GM23248 (cell line): ENCODE results near the gene PPHLN1. TPM values are rescaled to one million over a fixed set of nuclear protein-coding genes. Genes with fewer than 3 reads are reported as not detected.
A peak's percentile ranks its signal among the peaks of the same experiment; 100 is the strongest.

ENCODE experiments used
- DNase-seq: peaks from one replicate; pipeline ENCODE4 v3.0.0-alpha.2; 2015
- H2AFZ ChIP-seq: fragments of 200-600 bp; sonication (generic); 2 replicates; pipeline ENCODE4 v1.6.1; 2016; ENCODE audit warnings: antibody characterized with exemption
- H3F3A ChIP-seq: fragments of 200-600 bp; sonication (generic); 2 replicates; pipeline ENCODE4 v1.6.1; 2016; ENCODE audit warnings: mild to moderate bottlenecking, antibody characterized with exemption, mixed run types; ENCODE audit not compliant: insufficient read depth
- H3K27ac ChIP-seq: fragments of 200-600 bp; sonication (generic); 2 replicates; pipeline ENCODE4 v1.5.1; 2016; ENCODE audit warnings: mild to moderate bottlenecking
- H3K27me3 ChIP-seq: fragments of 200-600 bp; sonication (generic); replicated peaks from 2 replicates; pipeline ENCODE4 v1.6.1; 2016; ENCODE audit warnings: mild to moderate bottlenecking; ENCODE audit not compliant: insufficient read depth
- H3K36me3 ChIP-seq: fragments of 200-600 bp; sonication (generic); 2 replicates; pipeline ENCODE4 v1.6.1; 2016; ENCODE audit warnings: low read depth, mild to moderate bottlenecking
- H3K4me1 ChIP-seq: fragments of 200-600 bp; sonication (generic); 2 replicates; pipeline ENCODE4 v1.6.1; 2016; ENCODE audit warnings: mild to moderate bottlenecking; ENCODE audit not compliant: insufficient read depth
- H3K4me2 ChIP-seq: fragments of 200-600 bp; sonication (generic); one replicate; pipeline ENCODE4 v1.6.1; 2016; ENCODE audit warnings: mild to moderate bottlenecking; ENCODE audit not compliant: unreplicated experiment
- H3K4me3 ChIP-seq: fragments of 200-600 bp; sonication (generic); 2 replicates; pipeline ENCODE4 v1.5.1; 2016; ENCODE audit warnings: mild to moderate bottlenecking
- H3K79me2 ChIP-seq: fragments of 200-600 bp; sonication (generic); 2 replicates; pipeline ENCODE4 v1.6.1; 2016; ENCODE audit warnings: mild to moderate bottlenecking; ENCODE audit not compliant: insufficient read depth
- H3K9ac ChIP-seq: fragments of 200-600 bp; sonication (generic); 2 replicates; pipeline ENCODE4 v1.6.1; 2016; ENCODE audit warnings: mild to moderate bottlenecking
- H3K9me2 ChIP-seq: fragments of 200-600 bp; sonication (generic); 2 replicates; pipeline ENCODE4 v1.6.1; 2016; ENCODE audit warnings: mixed run types, mild to moderate bottlenecking, moderate library complexity; ENCODE audit not compliant: insufficient read depth
- H3K9me3 ChIP-seq: fragments of 200-600 bp; sonication (generic); one replicate; pipeline ENCODE4 v1.6.1; 2017; ENCODE audit warnings: low read depth
- H4K20me1 ChIP-seq: fragments of 200-600 bp; sonication (generic); 2 replicates; pipeline ENCODE4 v1.6.0; 2016; ENCODE audit not compliant: insufficient read depth
- EZH2 ChIP-seq: fragments of 200-600 bp; sonication (generic); IDR thresholded peaks from 2 replicates; pipeline ENCODE4 v1.6.1; 2018; ENCODE audit warnings: antibody characterized with exemption, mild to moderate bottlenecking; ENCODE audit not compliant: insufficient read depth, poor library complexity, severe bottlenecking
- EZH2phosphoT487 ChIP-seq: fragments of 200-600 bp; sonication (generic); IDR thresholded peaks from 2 replicates; pipeline ENCODE4 v1.6.1; 2018; ENCODE audit warnings: antibody characterized with exemption, moderate library complexity, mild to moderate bottlenecking, low read depth; ENCODE audit not compliant: insufficient read depth
- WGBS, 2 experiments: methylation state at CpG; one replicate each; pipeline ENCODE4 v1.1.6; 2015 to 2017; ENCODE audit warnings: low lambda C conversion rate in 2 of 2, low coverage in 1 of 2; ENCODE audit errors: missing lambda C conversion rate in 2 of 2; 5-methylcytosine and 5-hydroxymethylcytosine counted together
- in situ Hi-C: fragments of 300-500 bp; cut with MboI; formaldehyde crosslinking; loops from 2 replicates; pipeline ENCODE4 v1.15.0; 2020
- polyA plus RNA-seq: library from polyadenylated mRNA; unstranded; fragments of >200 nt; fragmentation: Nextera tagmentation; extraction: Ambion mirVana; gene quantifications from 2 replicates; pipeline ENCODE4 v1.2.1, GENCODE V29; 2016
- total RNA-seq: library from RNA; depleted of rRNA; stranded (reverse); fragments of >200 nt; shearing (Covaris generic); gene quantifications from 2 replicates; pipeline ENCODE4 v1.2.3, GENCODE V29; 2014

Gene PPHLN1
- total and polyA plus RNA-seq, 2 experiments from 2014 or later, result 55.3 to 72.0 TPM

GRCh38 chr12:42394429-42394828 lies 68.5 kb downstream of the PPHLN1 start:
- Histone ChIP-seq H3K36me3 (0 out of 2 replicates have a peak, but pooled peaks cover 20% of the 10 kb centered on the region), H3K4me3 (no peak overlapping the region), H3K9ac (no peak overlapping the region), H3F3A (no peaks in the 10 kb centered on the region), H3K27ac (no peak overlapping the region), H4K20me1 (no peaks in the 10 kb centered on the region), H3K9me2 (no peaks in the 10 kb centered on the region), H3K9me3 (no peaks in the 10 kb centered on the region), H3K79me2 (no peaks in the 10 kb centered on the region; the same call in 1 of the 2 replicates), H2AFZ (no peak overlapping the region), H3K4me1 (no peaks in the 10 kb centered on the region), H3K4me2 (no peak overlapping the region), H3K27me3 (no peaks in the 10 kb centered on the region)
- no peak for DNase-seq
- TF ChIP-seq EZH2phosphoT487 (no peak), EZH2 (no peak)
- in situ Hi-C loops, result no loop called here
- 95 to 97% methylated on average over 2 of the region's 2 CpGs for WGBS, 2 experiments

DNA sequence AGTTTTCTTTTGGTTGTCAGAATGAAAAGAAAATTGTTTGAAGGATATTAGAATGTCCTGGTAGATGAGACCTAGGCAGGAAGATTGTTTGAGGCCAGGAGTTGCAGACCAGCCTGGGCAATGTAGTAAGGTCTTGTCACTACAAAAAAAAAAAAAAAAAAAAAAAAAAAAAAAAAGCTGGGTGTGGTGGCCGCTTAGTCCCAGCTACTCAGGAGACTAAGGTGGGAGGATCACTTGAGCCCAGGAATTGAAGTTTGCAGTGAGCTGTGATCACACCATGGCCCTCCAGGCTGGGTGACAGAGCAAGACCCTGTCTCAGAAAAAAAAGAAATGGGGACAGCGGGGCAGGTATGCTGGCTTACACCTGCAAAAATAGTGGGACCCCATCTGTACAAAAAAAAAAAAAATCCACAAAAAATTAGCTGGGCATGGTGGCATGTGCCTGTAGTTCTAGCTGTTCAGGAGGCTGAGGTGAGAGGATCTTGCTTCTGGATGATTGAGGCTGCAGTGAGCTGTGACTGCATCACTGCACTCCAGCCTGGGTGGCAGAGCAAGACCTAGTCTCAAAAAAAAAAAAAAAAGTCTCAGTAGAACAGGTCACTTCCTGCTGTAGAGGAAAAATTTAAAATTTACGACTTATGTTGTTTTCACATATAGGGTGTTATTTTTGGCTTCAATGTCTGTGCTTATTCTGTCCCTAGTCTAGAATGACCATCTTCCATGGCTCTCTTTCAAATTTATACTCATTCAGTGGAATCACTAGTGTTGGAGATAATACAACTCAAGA lies 70.7 kb downstream of the PPHLN1 start:
- Histone ChIP-seq H3K9me3 (no peaks in the 10 kb centered on the region), H4K20me1 (no peaks in the 10 kb centered on the region), H3K4me3 (no peak overlapping the region), H3K27ac (no peak overlapping the region), H3K36me3 (peaks cover 24% of the 10 kb centered on the region; the same call in 1 of the 2 replicates), H3F3A (no peaks in the 10 kb centered on the region), H3K9ac (no peak overlapping the region), H3K4me1 (no peaks in the 10 kb centered on the region), H3K9me2 (no peaks in the 10 kb centered on the region), H3K27me3 (no peaks in the 10 kb centered on the region), H3K4me2 (no peak overlapping the region), H3K79me2 (no peaks in the 10 kb centered on the region; the same call in 1 of the 2 replicates), H2AFZ (no peak overlapping the region)
- peak; percentile 4 for DNase-seq
- in situ Hi-C loops, result no loop called here
- no peak for TF ChIP-seq EZH2
- no peak for TF ChIP-seq EZH2phosphoT487
- WGBS, 2 experiments, result 99 to 100% methylated on average over 3 of the region's 3 CpGs

DNA sequence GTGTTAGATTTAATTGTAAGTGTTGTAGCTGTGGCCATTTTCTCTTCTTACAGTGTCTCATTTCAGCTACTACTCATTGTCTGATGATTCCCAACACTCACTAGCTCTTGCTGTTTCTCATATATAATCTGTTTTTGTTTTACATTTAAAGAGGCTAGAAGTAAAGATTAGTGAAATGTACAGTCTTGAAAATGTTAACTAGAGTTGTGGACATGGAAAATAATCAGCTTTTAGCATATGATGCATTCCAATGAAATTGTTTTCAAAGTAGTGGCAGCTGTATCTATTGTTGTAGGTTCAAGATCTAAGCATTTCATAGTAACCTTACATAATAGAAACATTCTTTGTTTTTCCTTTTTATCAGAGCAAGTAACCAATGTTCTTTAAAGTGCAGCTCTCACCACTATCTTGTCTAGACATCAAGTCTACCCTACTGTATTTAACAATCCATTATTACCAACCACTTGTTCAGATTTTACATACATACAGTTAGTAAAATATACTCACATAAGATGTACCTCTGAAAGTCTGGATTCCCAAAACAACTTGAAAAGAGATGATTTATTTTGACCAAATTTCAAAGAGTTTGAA lies 76.9 kb downstream of the PPHLN1 start:
- H3K27ac ChIP-seq, result no peak overlapping the region

GRCh38 chr12:42407306-42407705 lies 81.3 kb downstream of the PPHLN1 start:
- no peak overlapping the region for H3K9ac ChIP-seq
- 95 to 100% methylated on average over 1 of the region's 1 CpG for WGBS, 2 experiments
- peaks cover 4% of the 10 kb centered on the region; the same call in 1 of the 2 replicates for H3K79me2 ChIP-seq
- H3K27me3 ChIP-seq, result no peaks in the 10 kb centered on the region
- no peak overlapping the region for H3K4me2 ChIP-seq
- H3K9me2 ChIP-seq, result no peaks in the 10 kb centered on the region
- no peak overlapping the region for H2AFZ ChIP-seq
- peaks cover 6% of the 10 kb centered on the region; the same call in 1 of the 2 replicates for H3F3A ChIP-seq
- no peak overlapping the region for H3K4me3 ChIP-seq
- no peaks in the 10 kb centered on the region for H3K9me3 ChIP-seq
- TF ChIP-seq EZH2phosphoT487 (no peak), EZH2 (no peak)
- H3K4me1 ChIP-seq, result no peaks in the 10 kb centered on the region
- no peaks in the 10 kb centered on the region for H4K20me1 ChIP-seq
- peaks cover under 1% of the 10 kb centered on the region; the same call in 1 of the 2 replicates for H3K36me3 ChIP-seq
- H3K27ac ChIP-seq, result no peak overlapping the region
- in situ Hi-C loops, result no loop called here
- DNase-seq, result peak; percentile 18

More for the DNA sequence above, 76.9 kb downstream of the PPHLN1 start:
- H3K9me2 ChIP-seq, result no peaks in the 10 kb centered on the region
- H3K4me3 ChIP-seq, result no peak overlapping the region
- no peak overlapping the region for H2AFZ ChIP-seq
- H4K20me1 ChIP-seq, result no peaks in the 10 kb centered on the region
- H3K9me3 ChIP-seq, result no peaks in the 10 kb centered on the region
- H3K4me2 ChIP-seq, result no peak overlapping the region
- H3K9ac ChIP-seq, result no peak overlapping the region
- H3K27me3 ChIP-seq, result no peaks in the 10 kb centered on the region
- H3K79me2 ChIP-seq, result no peaks in the 10 kb centered on the region
- no peak for TF ChIP-seq EZH2phosphoT487
- no peak for TF ChIP-seq EZH2
- no peaks in the 10 kb centered on the region for H3F3A ChIP-seq
- no peak for DNase-seq
- no peaks in the 10 kb centered on the region for H3K4me1 ChIP-seq
- in situ Hi-C loops, result no loop called here
- peaks cover 22% of the 10 kb centered on the region; the same call in 1 of the 2 replicates for H3K36me3 ChIP-seq
